DND-41 (cell line): ENCODE measurements around the gene SORCS1.

Experiments
- ATAC-seq: fragments of 200-7000 bp; cut with Tn5 transposase; 3 replicates; pipeline ENCODE4 v1.9.1; 2021; ENCODE audit warnings: low read depth; ENCODE audit not compliant: insufficient read depth
- DNase-seq: peaks from one replicate; pipeline ENCODE4 v3.0.0-alpha.2; 2020
- H2AFZ ChIP-seq: 2 replicates; pipeline ENCODE4 v1.6.0; 2012; ENCODE audit warnings: low read depth, low read length
- H3K27ac ChIP-seq: 2 replicates; pipeline ENCODE4 v1.5.1; 2012; ENCODE audit warnings: low read length, inconsistent platforms
- H3K27me3 ChIP-seq: fragments of 200-600 bp; sonication (generic); 2 replicates; pipeline ENCODE4 v1.6.0; 2012; ENCODE audit warnings: low read length, mild to moderate bottlenecking, inconsistent platforms; ENCODE audit not compliant: insufficient read depth, poor library complexity
- H3K36me3 ChIP-seq: 2 replicates; pipeline ENCODE4 v1.5.1; 2012; ENCODE audit warnings: low read length, inconsistent platforms; ENCODE audit not compliant: insufficient read depth
- H3K4me1 ChIP-seq: 2 replicates; pipeline ENCODE4 v1.5.1; 2012; ENCODE audit warnings: mild to moderate bottlenecking, low read length; ENCODE audit not compliant: insufficient read depth
- H3K4me2 ChIP-seq: 2 replicates; pipeline ENCODE4 v1.6.0; 2012; ENCODE audit warnings: mild to moderate bottlenecking, moderate library complexity, low read length, inconsistent platforms; ENCODE audit not compliant: insufficient read depth
- H3K4me3 ChIP-seq, 2 experiments: fragments of 200-600 bp in 1 of 2; shearing (Covaris generic) in 1 of 2; 2 replicates each; pipeline ENCODE4 v1.5.1; 2012 to 2016; ENCODE audit warnings: inconsistent platforms in 2 of 2, low read length in 2 of 2, mild to moderate bottlenecking in 2 of 2, low read depth in 1 of 2, moderate library complexity in 1 of 2
- H3K79me2 ChIP-seq: 2 replicates; pipeline ENCODE4 v1.6.0; 2012; ENCODE audit warnings: low read length, inconsistent platforms; ENCODE audit not compliant: insufficient read depth
- H3K9ac ChIP-seq: 2 replicates; pipeline ENCODE4 v1.6.0; 2012; ENCODE audit warnings: low read depth, mild to moderate bottlenecking, inconsistent platforms, low read length, moderate library complexity
- H3K9me3 ChIP-seq: 2 replicates; pipeline ENCODE4 v1.5.1; 2012; ENCODE audit warnings: low read length, moderate library complexity, mild to moderate bottlenecking, inconsistent platforms; ENCODE audit not compliant: insufficient read depth, severe bottlenecking
- H4K20me1 ChIP-seq: 2 replicates; pipeline ENCODE4 v1.6.0; 2012; ENCODE audit warnings: low read length; ENCODE audit not compliant: insufficient read depth
- EZH2 ChIP-seq: IDR thresholded peaks from 3 replicates; pipeline ENCODE4 v1.6.1; 2012; ENCODE audit warnings: borderline replicate concordance, low read depth, mild to moderate bottlenecking, moderate library complexity, low read length, inconsistent platforms; ENCODE audit not compliant: severe bottlenecking
- TF ChIP-seq, protein P1 (sequence below): IDR thresholded peaks from 2 replicates; pipeline ENCODE4 v1.5.1; 2012; ENCODE audit warnings: borderline replicate concordance, low read length, moderate library complexity, mild to moderate bottlenecking; ENCODE audit not compliant: poor library complexity, severe bottlenecking; ENCODE audit errors: extremely low read depth

Gene SORCS1

DNA sequence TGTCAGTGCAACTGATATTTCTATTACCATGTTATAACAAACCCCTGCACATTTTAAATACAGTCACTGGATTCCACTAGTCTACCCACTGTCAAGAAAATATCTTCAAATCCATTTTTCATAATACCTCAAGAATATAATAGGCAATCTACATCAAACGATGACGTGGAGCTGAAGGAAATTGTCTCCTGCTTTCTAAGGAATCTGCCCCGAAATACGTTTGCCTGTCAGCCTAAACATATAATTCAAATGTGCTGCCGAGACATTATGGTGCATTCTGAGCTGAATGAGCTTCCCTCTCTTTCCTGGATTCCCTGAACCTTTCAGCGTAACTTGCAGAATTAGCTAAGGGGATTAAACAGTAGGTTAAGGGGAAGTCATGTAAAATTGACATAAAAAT lies 306.8 kb downstream of the SORCS1 start:
- no peaks in the 10 kb centered on the region for H3K79me2 ChIP-seq
- no peak overlapping the region for H3K4me2 ChIP-seq
- H3K27ac ChIP-seq: no peak overlapping the region
- H3K4me3 ChIP-seq: no peak overlapping the region
- H3K27me3 ChIP-seq: no peaks in the 10 kb centered on the region
- no peak for DNase-seq
- TF ChIP-seq, protein P1, sequence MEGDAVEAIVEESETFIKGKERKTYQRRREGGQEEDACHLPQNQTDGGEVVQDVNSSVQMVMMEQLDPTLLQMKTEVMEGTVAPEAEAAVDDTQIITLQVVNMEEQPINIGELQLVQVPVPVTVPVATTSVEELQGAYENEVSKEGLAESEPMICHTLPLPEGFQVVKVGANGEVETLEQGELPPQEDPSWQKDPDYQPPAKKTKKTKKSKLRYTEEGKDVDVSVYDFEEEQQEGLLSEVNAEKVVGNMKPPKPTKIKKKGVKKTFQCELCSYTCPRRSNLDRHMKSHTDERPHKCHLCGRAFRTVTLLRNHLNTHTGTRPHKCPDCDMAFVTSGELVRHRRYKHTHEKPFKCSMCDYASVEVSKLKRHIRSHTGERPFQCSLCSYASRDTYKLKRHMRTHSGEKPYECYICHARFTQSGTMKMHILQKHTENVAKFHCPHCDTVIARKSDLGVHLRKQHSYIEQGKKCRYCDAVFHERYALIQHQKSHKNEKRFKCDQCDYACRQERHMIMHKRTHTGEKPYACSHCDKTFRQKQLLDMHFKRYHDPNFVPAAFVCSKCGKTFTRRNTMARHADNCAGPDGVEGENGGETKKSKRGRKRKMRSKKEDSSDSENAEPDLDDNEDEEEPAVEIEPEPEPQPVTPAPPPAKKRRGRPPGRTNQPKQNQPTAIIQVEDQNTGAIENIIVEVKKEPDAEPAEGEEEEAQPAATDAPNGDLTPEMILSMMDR: no peak
- no peak for TF ChIP-seq EZH2
- H4K20me1 ChIP-seq: no peaks in the 10 kb centered on the region
- H3K9me3 ChIP-seq: peaks cover 12% of the 10 kb centered on the region
- H3K4me1 ChIP-seq: no peaks in the 10 kb centered on the region
- H3K9ac ChIP-seq: no peak overlapping the region
- no peak for ATAC-seq
- no peak overlapping the region for H2AFZ ChIP-seq
- no peaks in the 10 kb centered on the region for H3K36me3 ChIP-seq

DNA sequence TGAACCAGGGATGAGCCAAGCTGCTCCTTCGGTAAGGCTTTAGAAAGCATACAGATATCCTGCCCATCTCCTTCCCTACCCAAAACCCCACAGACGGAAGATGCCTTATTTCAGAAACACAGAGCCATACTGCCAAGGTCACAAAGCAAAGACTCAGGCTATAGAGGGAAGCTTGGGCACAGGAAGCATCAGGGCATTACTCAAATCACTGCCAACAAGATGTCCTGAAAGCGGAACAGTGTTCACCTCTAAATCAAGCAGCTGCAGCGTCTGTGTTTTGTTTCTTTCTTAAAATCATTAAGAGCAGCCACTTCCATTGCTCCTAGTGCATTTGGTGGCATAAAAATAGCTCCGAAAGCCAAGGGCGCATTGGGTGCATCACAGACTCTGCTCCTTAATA lies 307.3 kb downstream of the SORCS1 start:
- Histone ChIP-seq H3K4me1 (no peaks in the 10 kb centered on the region), H3K4me2 (no peak overlapping the region), H3K79me2 (no peaks in the 10 kb centered on the region), H3K9ac (no peak overlapping the region), H2AFZ (no peak overlapping the region), H3K9me3 (peaks cover 12% of the 10 kb centered on the region), H3K27me3 (no peaks in the 10 kb centered on the region), H3K4me3 (no peak overlapping the region), H3K36me3 (no peaks in the 10 kb centered on the region), H3K27ac (no peak overlapping the region), H4K20me1 (no peaks in the 10 kb centered on the region)
- no peak for DNase-seq
- TF ChIP-seq, protein P1: no peak
- no peak for TF ChIP-seq EZH2
- ATAC-seq: no peak

- no peak for ATAC-seq
Measured at GRCh38 chr10:106836933-106837663, 327.4 kb downstream of the SORCS1 start.

More at GRCh38 chr10:106836933-106837663, 327.4 kb downstream of the SORCS1 start:
- H3K9ac ChIP-seq: no peak overlapping the region
- DNase-seq: no peak
- no peaks in the 10 kb centered on the region for H3K36me3 ChIP-seq
- H3K27me3 ChIP-seq: no peaks in the 10 kb centered on the region
- H3K4me2 ChIP-seq: no peak overlapping the region
- TF ChIP-seq, protein P1: no peak
- no peak for TF ChIP-seq EZH2
- no peak overlapping the region for H2AFZ ChIP-seq
- H3K79me2 ChIP-seq: no peaks in the 10 kb centered on the region
- H4K20me1 ChIP-seq: no peaks in the 10 kb centered on the region
- H3K9me3 ChIP-seq: no peaks in the 10 kb centered on the region
- H3K4me3 ChIP-seq: no peak overlapping the region
- H3K4me1 ChIP-seq: no peaks in the 10 kb centered on the region
- no peak overlapping the region for H3K27ac ChIP-seq
